Bronchial epithelial cell (primary cell): ENCODE data around the gene CADM2. TPM values are rescaled to one million over a fixed set of nuclear protein-coding genes. Genes with fewer than 3 reads are reported as not detected.

Experiments used
- DNase-seq: peaks from one replicate; pipeline ENCODE4 v3.0.0-alpha.2; 2010; ENCODE audit warnings: low read depth
- FAIRE-seq: peaks from 2 replicates; lab custom pipeline; 2011; peaks lifted over from hg19 to GRCh38; lab: Jason Lieb, UNC
- H3K27me3 ChIP-seq: 2 replicates; pipeline ENCODE4 v1.5.1; 2011; ENCODE audit warnings: low read length; ENCODE audit not compliant: control insufficient read depth, insufficient read depth
- H3K36me3 ChIP-seq: 2 replicates; pipeline ENCODE4 v1.5.1; 2011; ENCODE audit warnings: low read length; ENCODE audit not compliant: control insufficient read depth, insufficient read depth
- H3K4me3 ChIP-seq: 2 replicates; pipeline ENCODE4 v1.5.1; 2011; ENCODE audit warnings: mild to moderate bottlenecking, low read depth, low read length, control low read depth
- CTCF ChIP-seq: IDR thresholded peaks from 2 replicates; pipeline ENCODE4 v1.5.1; 2011; ENCODE audit warnings: mild to moderate bottlenecking, moderate library complexity, low read length, control low read depth, inconsistent platforms; ENCODE audit not compliant: insufficient read depth, severe bottlenecking
- total RNA-seq: library from RNA; depleted of rRNA; stranded (reverse); fragments of >200 nt; gene quantifications from 2 replicates; pipeline ENCODE4 v1.2.1, GENCODE V29; 2014

The CADM2 gene
- total RNA-seq, 1 donor from 2014 or later = under 0.01 TPM

- FAIRE-seq (no peak), DNase-seq (peak; percentile 73)
- no peak for TF ChIP-seq CTCF
- Histone ChIP-seq H3K4me3 (no peak overlapping the region), H3K36me3 (no peaks in the 10 kb centered on the region), H3K27me3 (no peaks in the 10 kb centered on the region)
Measured at GRCh38 chr3:85571835-85572234, 613.0 kb downstream of the CADM2 start.

- no peak for TF ChIP-seq CTCF
- FAIRE-seq (no peak), DNase-seq (no peak)
- Histone ChIP-seq H3K4me3 (no peak overlapping the region), H3K27me3 (no peaks in the 10 kb centered on the region), H3K36me3 (no peaks in the 10 kb centered on the region)
Measured at GRCh38 chr3:85572426-85572825, 613.6 kb downstream of the CADM2 start.

GRCh38 chr3:85572978-85573377 lies 614.2 kb downstream of the CADM2 start:
- FAIRE-seq (no peak), DNase-seq (no peak)
- Histone ChIP-seq H3K36me3 (no peaks in the 10 kb centered on the region), H3K27me3 (no peaks in the 10 kb centered on the region), H3K4me3 (no peak overlapping the region)
- no peak for TF ChIP-seq CTCF

- DNase-seq (peak; percentile 63), FAIRE-seq (no peak)
Measured at GRCh38 chr3:85574006-85574705, 615.4 kb downstream of the CADM2 start.

GRCh38 chr3:85576091-85576690 lies 617.4 kb downstream of the CADM2 start:
- Histone ChIP-seq H3K4me3 (no peak overlapping the region), H3K36me3 (no peaks in the 10 kb centered on the region), H3K27me3 (no peaks in the 10 kb centered on the region)
- DNase-seq = peak; percentile 56
- TF ChIP-seq CTCF = peak; percentile 64
- FAIRE-seq = no peak

More at GRCh38 chr3:85574006-85574705, 615.4 kb downstream of the CADM2 start:
- no peak for TF ChIP-seq CTCF
- Histone ChIP-seq H3K36me3 (no peaks in the 10 kb centered on the region), H3K4me3 (no peak overlapping the region), H3K27me3 (no peaks in the 10 kb centered on the region)
